PFSK-1 (cell line): ENCODE data around the gene MXD1.

ENCODE experiments used
- FOXP2 ChIP-seq: optimal IDR thresholded peaks from 2 replicates; pipeline ENCODE3; 2011; ENCODE audit warnings: borderline replicate concordance, control low read depth, inconsistent platforms; ENCODE audit not compliant: insufficient read depth; ENCODE audit errors: extremely low read length, extremely low read depth
- POLR2AphosphoS5 ChIP-seq: IDR thresholded peaks from 2 replicates; pipeline ENCODE4 v1.6.1; 2012; ENCODE audit warnings: low read depth, mild to moderate bottlenecking, control low read depth, low read length, moderate library complexity
- SIN3A ChIP-seq: IDR thresholded peaks from 2 replicates; pipeline ENCODE4 v1.6.1; 2012; ENCODE audit warnings: mild to moderate bottlenecking, low read length, moderate library complexity, borderline replicate concordance; ENCODE audit not compliant: insufficient read depth
- TAF1 ChIP-seq: IDR thresholded peaks from 2 replicates; pipeline ENCODE4 v1.6.1; 2012; ENCODE audit warnings: low read length, control low read depth, borderline replicate concordance; ENCODE audit not compliant: insufficient read depth
- TF ChIP-seq, protein P1 (sequence below), 2 experiments: IDR thresholded peaks; 2 replicates each; pipeline versions ENCODE4 v1.6.1 to v1.8.0; 2011 to 2012; ENCODE audit warnings: low read depth in 2 of 2, low read length in 2 of 2, control low read depth in 1 of 2, inconsistent platforms in 1 of 2, mild to moderate bottlenecking in 1 of 2, moderate library complexity in 1 of 2; ENCODE audit not compliant: insufficient read depth in 1 of 2

The MXD1 gene

DNA sequence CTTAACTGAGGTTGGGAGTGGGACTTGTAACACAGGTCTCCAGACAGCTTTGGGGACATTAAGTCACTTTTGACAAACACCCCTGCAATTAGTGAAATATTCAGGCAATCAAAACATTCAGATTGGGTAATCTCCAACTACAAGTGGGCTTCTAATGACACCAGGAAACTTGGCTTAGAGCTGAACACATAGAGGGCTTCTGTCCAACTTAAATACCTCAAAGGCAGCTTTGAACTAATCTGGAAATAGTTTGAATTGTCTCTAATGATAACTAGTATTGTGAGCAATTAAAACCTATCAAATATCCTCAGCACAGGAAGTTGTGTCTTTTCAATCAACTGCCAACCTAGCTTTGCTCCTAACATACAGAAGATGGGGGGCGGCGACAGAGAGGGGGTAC, 51.6 kb downstream of the MXD1 start:
- TF ChIP-seq SIN3A (no peak), POLR2AphosphoS5 (no peak), TAF1 (no peak), FOXP2 (no peak)
- TF ChIP-seq, protein P1, sequence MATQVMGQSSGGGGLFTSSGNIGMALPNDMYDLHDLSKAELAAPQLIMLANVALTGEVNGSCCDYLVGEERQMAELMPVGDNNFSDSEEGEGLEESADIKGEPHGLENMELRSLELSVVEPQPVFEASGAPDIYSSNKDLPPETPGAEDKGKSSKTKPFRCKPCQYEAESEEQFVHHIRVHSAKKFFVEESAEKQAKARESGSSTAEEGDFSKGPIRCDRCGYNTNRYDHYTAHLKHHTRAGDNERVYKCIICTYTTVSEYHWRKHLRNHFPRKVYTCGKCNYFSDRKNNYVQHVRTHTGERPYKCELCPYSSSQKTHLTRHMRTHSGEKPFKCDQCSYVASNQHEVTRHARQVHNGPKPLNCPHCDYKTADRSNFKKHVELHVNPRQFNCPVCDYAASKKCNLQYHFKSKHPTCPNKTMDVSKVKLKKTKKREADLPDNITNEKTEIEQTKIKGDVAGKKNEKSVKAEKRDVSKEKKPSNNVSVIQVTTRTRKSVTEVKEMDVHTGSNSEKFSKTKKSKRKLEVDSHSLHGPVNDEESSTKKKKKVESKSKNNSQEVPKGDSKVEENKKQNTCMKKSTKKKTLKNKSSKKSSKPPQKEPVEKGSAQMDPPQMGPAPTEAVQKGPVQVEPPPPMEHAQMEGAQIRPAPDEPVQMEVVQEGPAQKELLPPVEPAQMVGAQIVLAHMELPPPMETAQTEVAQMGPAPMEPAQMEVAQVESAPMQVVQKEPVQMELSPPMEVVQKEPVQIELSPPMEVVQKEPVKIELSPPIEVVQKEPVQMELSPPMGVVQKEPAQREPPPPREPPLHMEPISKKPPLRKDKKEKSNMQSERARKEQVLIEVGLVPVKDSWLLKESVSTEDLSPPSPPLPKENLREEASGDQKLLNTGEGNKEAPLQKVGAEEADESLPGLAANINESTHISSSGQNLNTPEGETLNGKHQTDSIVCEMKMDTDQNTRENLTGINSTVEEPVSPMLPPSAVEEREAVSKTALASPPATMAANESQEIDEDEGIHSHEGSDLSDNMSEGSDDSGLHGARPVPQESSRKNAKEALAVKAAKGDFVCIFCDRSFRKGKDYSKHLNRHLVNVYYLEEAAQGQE (IDR thresholded peaks at IDR 0.05; ENCODE audit: insufficient read depth in 1 of 2, low read depth in 2 of 2, low read length in 2 of 2), result no peak

DNA sequence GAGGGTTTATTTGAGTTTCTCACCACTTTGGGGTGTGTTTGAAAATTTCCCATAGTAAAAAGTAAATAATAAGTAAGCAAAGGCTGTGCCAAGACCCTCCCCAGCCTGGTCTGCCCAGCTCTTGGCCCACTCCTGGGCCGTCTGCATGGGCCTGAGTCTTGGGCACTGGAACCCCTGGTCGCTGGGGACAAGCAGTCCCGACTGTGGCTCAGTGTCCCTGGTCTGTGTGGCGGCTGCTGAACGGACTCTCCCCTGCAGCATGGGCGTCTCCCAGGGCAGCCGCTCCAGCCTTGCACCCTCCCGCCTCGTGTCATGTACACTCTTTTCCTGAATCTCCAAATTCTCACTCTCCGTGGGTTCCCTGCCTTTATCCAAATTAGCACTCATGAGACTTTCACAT, 53.7 kb downstream of the MXD1 start:
- TF ChIP-seq FOXP2 (no peak), TAF1 (no peak), SIN3A (no peak), POLR2AphosphoS5 (no peak)
- TF ChIP-seq, protein P1 (IDR thresholded peaks at IDR 0.05; ENCODE audit: insufficient read depth in 1 of 2, low read depth in 2 of 2, low read length in 2 of 2), result no peak

- TF ChIP-seq POLR2AphosphoS5 (no peak), TAF1 (no peak), FOXP2 (no peak), SIN3A (no peak)
- TF ChIP-seq, protein P1 (IDR thresholded peaks at IDR 0.05; ENCODE audit: insufficient read depth in 1 of 2, low read depth in 2 of 2, low read length in 2 of 2), result no peak
Measured at GRCh38 chr2:69969126-69969983, 54.4 kb downstream of the MXD1 start.

GRCh38 chr2:69969991-69970390, 55.1 kb downstream of the MXD1 start:
- TF ChIP-seq, protein P1 (IDR thresholded peaks at IDR 0.05; ENCODE audit: insufficient read depth in 1 of 2, low read depth in 2 of 2, low read length in 2 of 2), result no peak
- no peak for TF ChIP-seq SIN3A
